Smooth muscle cell (in vitro differentiated cells): ENCODE data around the gene SHE. TPM values are rescaled to one million over a fixed set of nuclear protein-coding genes. Genes with fewer than 3 reads are reported as not detected.

Experiments used
- DNase-seq: peaks from one replicate; lab custom pipeline; 2025; ENCODE audit not compliant: unreplicated experiment; lab: John Stamatoyannopoulos, UW
- H2AFZ ChIP-seq: fragments of 200-600 bp; sonication (generic); 2 replicates; pipeline ENCODE4 v1.6.0; 2016; ENCODE audit warnings: antibody characterized with exemption, low read depth, mild to moderate bottlenecking
- H3F3A ChIP-seq: fragments of 200-600 bp; sonication (generic); 2 replicates; pipeline ENCODE4 v1.6.0; 2017; ENCODE audit warnings: antibody characterized with exemption, low read depth
- H3K27ac ChIP-seq: fragments of 200-600 bp; sonication (generic); 2 replicates; pipeline ENCODE4 v1.5.1; 2016; ENCODE audit warnings: low read depth, mild to moderate bottlenecking
- H3K27me3 ChIP-seq: fragments of 200-600 bp; sonication (generic); 2 replicates; pipeline ENCODE4 v1.6.1; 2016; ENCODE audit warnings: low read depth, mild to moderate bottlenecking
- H3K36me3 ChIP-seq: fragments of 200-600 bp; sonication (generic); 2 replicates; pipeline ENCODE4 v1.5.1; 2016; ENCODE audit warnings: low read depth
- H3K4me1 ChIP-seq: fragments of 200-600 bp; sonication (generic); 2 replicates; pipeline ENCODE4 v1.5.1; 2016; ENCODE audit warnings: low read depth
- H3K4me2 ChIP-seq: fragments of 200-600 bp; sonication (generic); 2 replicates; pipeline ENCODE4 v1.6.0; 2016; ENCODE audit warnings: mild to moderate bottlenecking
- H3K4me3 ChIP-seq: fragments of 200-600 bp; sonication (generic); 2 replicates; pipeline ENCODE4 v1.5.1; 2016; ENCODE audit warnings: mild to moderate bottlenecking
- H3K79me2 ChIP-seq: fragments of 200-600 bp; sonication (generic); 2 replicates; pipeline ENCODE4 v1.6.0; 2016; ENCODE audit warnings: low read depth, mild to moderate bottlenecking
- H3K9ac ChIP-seq: fragments of 200-600 bp; sonication (generic); 2 replicates; pipeline ENCODE4 v1.6.0; 2016; ENCODE audit warnings: low read depth
- H3K9me3 ChIP-seq: fragments of 200-600 bp; sonication (generic); replicated peaks from 2 replicates; pipeline ENCODE4 v1.5.1; 2016; ENCODE audit warnings: low read depth
- H4K20me1 ChIP-seq: fragments of 200-600 bp; sonication (generic); 2 replicates; pipeline ENCODE4 v1.6.0; 2016; ENCODE audit warnings: low read depth
- WGBS: methylation state at CpG from one replicate; pipeline ENCODE4 v1.1.7; 2016; ENCODE audit warnings: low lambda C conversion rate; 5-methylcytosine and 5-hydroxymethylcytosine counted together
- polyA plus RNA-seq: library from polyadenylated mRNA; unstranded; fragments of >200 nt; fragmentation: Nextera tagmentation; extraction: Ambion mirVana; gene quantifications from 2 replicates; pipeline ENCODE4 v1.2.1, GENCODE V29; 2016
- total RNA-seq: library from RNA; depleted of rRNA; stranded (reverse); fragments of >200 nt; gene quantifications from 2 replicates; pipeline ENCODE4 v1.2.3, GENCODE V29; 2014
- TF ChIP-seq, protein P1 (sequence below): fragments of 200-600 bp; sonication (generic); IDR thresholded peaks from 2 replicates; pipeline ENCODE4 v1.5.1; 2017; ENCODE audit warnings: borderline replicate concordance, mild to moderate bottlenecking, antibody characterized with exemption; ENCODE audit not compliant: insufficient read depth, poor library complexity, severe bottlenecking

Gene SHE
- total and polyA plus RNA-seq, 2 experiments from 2014 or later: 0.39 to 0.45 TPM

- WGBS: 77% methylated on average over 17 of the region's 17 CpGs
- Histone ChIP-seq H3F3A (peaks cover 11% of the 10 kb centered on the region), H3K4me1 (peaks cover 8% of the 10 kb centered on the region), H3K4me2 (no peak overlapping the region), H3K9me3 (no peaks in the 10 kb centered on the region), H3K36me3 (no peaks in the 10 kb centered on the region), H3K9ac (no peak overlapping the region), H3K27ac (no peak overlapping the region), H3K79me2 (no peaks in the 10 kb centered on the region), H4K20me1 (no peaks in the 10 kb centered on the region), H2AFZ (no peak overlapping the region), H3K27me3 (no peaks in the 10 kb centered on the region), H3K4me3 (no peak overlapping the region)
- TF ChIP-seq, protein P1, sequence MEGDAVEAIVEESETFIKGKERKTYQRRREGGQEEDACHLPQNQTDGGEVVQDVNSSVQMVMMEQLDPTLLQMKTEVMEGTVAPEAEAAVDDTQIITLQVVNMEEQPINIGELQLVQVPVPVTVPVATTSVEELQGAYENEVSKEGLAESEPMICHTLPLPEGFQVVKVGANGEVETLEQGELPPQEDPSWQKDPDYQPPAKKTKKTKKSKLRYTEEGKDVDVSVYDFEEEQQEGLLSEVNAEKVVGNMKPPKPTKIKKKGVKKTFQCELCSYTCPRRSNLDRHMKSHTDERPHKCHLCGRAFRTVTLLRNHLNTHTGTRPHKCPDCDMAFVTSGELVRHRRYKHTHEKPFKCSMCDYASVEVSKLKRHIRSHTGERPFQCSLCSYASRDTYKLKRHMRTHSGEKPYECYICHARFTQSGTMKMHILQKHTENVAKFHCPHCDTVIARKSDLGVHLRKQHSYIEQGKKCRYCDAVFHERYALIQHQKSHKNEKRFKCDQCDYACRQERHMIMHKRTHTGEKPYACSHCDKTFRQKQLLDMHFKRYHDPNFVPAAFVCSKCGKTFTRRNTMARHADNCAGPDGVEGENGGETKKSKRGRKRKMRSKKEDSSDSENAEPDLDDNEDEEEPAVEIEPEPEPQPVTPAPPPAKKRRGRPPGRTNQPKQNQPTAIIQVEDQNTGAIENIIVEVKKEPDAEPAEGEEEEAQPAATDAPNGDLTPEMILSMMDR: no peak
- no peak for DNase-seq
These were observed 72.2 kb downstream of the SHE start for GRCh38 chr1:154429841-154430611.

Other genes with a start within 250 kb of the SHE start
- gene HAX1, start 229.8 kb downstream of the SHE start, total RNA-seq: 57.8 and 73.7 TPM in 2 replicates
- 89.7 and 91.6 TPM in 2 replicates for gene HAX1, start 229.8 kb downstream of the SHE start, polyA plus RNA-seq
- gene AQP10, start 181.3 kb downstream of the SHE start, total RNA-seq: not detected in 2 replicates
- 0.14 TPM in 1 of 2 replicates, not detected in the other for gene AQP10, start 181.3 kb downstream of the SHE start, polyA plus RNA-seq
- 49.1 and 57.6 TPM in 2 replicates for gene ATP8B2, start 176.9 kb downstream of the SHE start, total RNA-seq
- 19.6 and 20.7 TPM in 2 replicates for gene ATP8B2, start 176.9 kb downstream of the SHE start, polyA plus RNA-seq
- 1.3 and 1.8 TPM in 2 replicates for gene IL6R, start 97.1 kb downstream of the SHE start, total RNA-seq
- 1.9 TPM in 2 replicates for gene IL6R, start 97.1 kb downstream of the SHE start, polyA plus RNA-seq
- 0.13 TPM in 1 of 2 replicates, not detected in the other for gene TDRD10, start 193 bp downstream of the SHE start, total RNA-seq
- gene TDRD10, start 193 bp downstream of the SHE start, polyA plus RNA-seq: 0.11 TPM in 1 of 2 replicates, not detected in the other
- 15.1 and 20.4 TPM in 2 replicates for gene UBE2Q1, start 56.2 kb upstream of the SHE start, total RNA-seq
- 36.7 and 37.9 TPM in 2 replicates for gene UBE2Q1, start 56.2 kb upstream of the SHE start, polyA plus RNA-seq
- gene CHRNB2, start 65.4 kb upstream of the SHE start, total RNA-seq: 1.8 TPM in 1 of 2 replicates, not detected in the other
- gene CHRNB2, start 65.4 kb upstream of the SHE start, polyA plus RNA-seq: not detected in 2 replicates
- gene ADAR, start 105.8 kb upstream of the SHE start, total RNA-seq: 80.6 and 87.5 TPM in 2 replicates
- 39.1 and 44.6 TPM in 2 replicates for gene ADAR, start 105.8 kb upstream of the SHE start, polyA plus RNA-seq